GM21825 (cell line): ENCODE data around the gene CD180.

ENCODE experiments used
- ATAC-seq: cut with Tn5 transposase; IDR thresholded peaks from one replicate; pipeline ENCODE4 v1.9.1; 2021; ENCODE audit warnings: mild to moderate bottlenecking, moderate library complexity; ENCODE audit not compliant: unreplicated experiment

CD180 gene

GRCh38 chr5:67163231-67163756, 33.3 kb downstream of the CD180 start:
- no peak for ATAC-seq

- ATAC-seq: no peak
Observed at GRCh38 chr5:67161767-67162166, 34.8 kb downstream of the CD180 start.

- ATAC-seq: no peak
Observed at GRCh38 chr5:67160985-67161384, 35.6 kb downstream of the CD180 start.

- ATAC-seq: no peak
Observed at GRCh38 chr5:67160272-67160671, 36.3 kb downstream of the CD180 start.

GRCh38 chr5:67156976-67157583, 39.5 kb downstream of the CD180 start:
- no peak for ATAC-seq

- ATAC-seq: no peak
Observed at GRCh38 chr5:67154556-67155206, 41.9 kb downstream of the CD180 start.

- ATAC-seq: no peak
Observed at GRCh38 chr5:67153292-67153691, 43.3 kb downstream of the CD180 start.

- ATAC-seq: no peak
Observed at GRCh38 chr5:67152400-67152799, 44.2 kb downstream of the CD180 start.

GRCh38 chr5:67149951-67150523, 46.6 kb downstream of the CD180 start:
- no peak for ATAC-seq

GRCh38 chr5:67149057-67149950, 47.3 kb downstream of the CD180 start:
- no peak for ATAC-seq

- ATAC-seq: no peak
Observed at GRCh38 chr5:67147760-67148159, 48.8 kb downstream of the CD180 start.

- ATAC-seq: no peak
Observed at GRCh38 chr5:67146981-67147380, 49.6 kb downstream of the CD180 start.

GRCh38 chr5:67146574-67146973, 50.0 kb downstream of the CD180 start:
- ATAC-seq: no peak

GRCh38 chr5:67144183-67144639, 52.4 kb downstream of the CD180 start:
- no peak for ATAC-seq

- ATAC-seq: no peak
Observed at GRCh38 chr5:67143549-67143948, 53.0 kb downstream of the CD180 start.

- ATAC-seq: no peak
Observed at GRCh38 chr5:67142816-67143215, 53.8 kb downstream of the CD180 start.

- no peak for ATAC-seq
Observed at GRCh38 chr5:67141644-67142043, 55.0 kb downstream of the CD180 start.

GRCh38 chr5:67140413-67140812, 56.2 kb downstream of the CD180 start:
- no peak for ATAC-seq

- ATAC-seq: no peak
Observed at GRCh38 chr5:67139030-67139429, 57.6 kb downstream of the CD180 start.

- ATAC-seq: no peak
Observed at GRCh38 chr5:67135381-67135984, 61.1 kb downstream of the CD180 start.

- no peak for ATAC-seq
Observed at GRCh38 chr5:67133776-67134175, 62.8 kb downstream of the CD180 start.
